GM13976 (cell line): ENCODE data around the gene RNPEP.

ENCODE experiments used
- DNase-seq: peaks from one replicate; pipeline ENCODE4 v3.0.0; 2012; ENCODE audit warnings: low spot score
- CTCF ChIP-seq: IDR thresholded peaks from 2 replicates; pipeline ENCODE4 v1.5.1; 2012; ENCODE audit warnings: borderline replicate concordance, mild to moderate bottlenecking; ENCODE audit not compliant: insufficient read depth; ENCODE audit errors: extremely low read depth, missing control alignments, control extremely low read depth
- in situ Hi-C: fragments of 300-500 bp; cut with MboI; formaldehyde crosslinking; loops from one replicate; pipeline ENCODE4 v1.12.0; 2022; ENCODE audit warnings: low sequenced_read_pairs, mixed read lengths, inconsistent platforms; ENCODE audit not compliant: unreplicated experiment

Gene RNPEP

GRCh38 chr1:201982082-201982622, 296 bp upstream of the RNPEP start:
- DNase-seq: no peak
- in situ Hi-C loops: no loop called here
- no peak for TF ChIP-seq CTCF

- DNase-seq: no peak
- in situ Hi-C loops: no loop called here
- no peak for TF ChIP-seq CTCF
These were observed 945 bp downstream of the RNPEP start for GRCh38 chr1:201983380-201983805.

- in situ Hi-C loops: no loop called here
- no peak for DNase-seq
- no peak for TF ChIP-seq CTCF
These were observed 2.0 kb downstream of the RNPEP start for GRCh38 chr1:201984446-201984845.

GRCh38 chr1:201985355-201985754, 2.9 kb downstream of the RNPEP start:
- no peak for TF ChIP-seq CTCF
- in situ Hi-C loops: no loop called here
- no peak for DNase-seq

GRCh38 chr1:201988601-201989000, 6.2 kb downstream of the RNPEP start:
- no peak for DNase-seq
- in situ Hi-C loops: no loop called here
- no peak for TF ChIP-seq CTCF

GRCh38 chr1:201989354-201990128, 7.1 kb downstream of the RNPEP start:
- no peak for TF ChIP-seq CTCF
- DNase-seq: no peak
- in situ Hi-C loops: no loop called here
